Superior temporal gyrus (tissue), 1 donor: ENCODE data around the gene YY1.
"Not testable (repeated sequence)": the region's sequence is repeated elsewhere in the genome, so short reads cannot be mapped to it uniquely, and the experiment has no call there.

Source experiments
- DNase-seq: peaks from one replicate; pipeline ENCODE4 v3.0.0-alpha.2; 2016; ENCODE audit errors: extremely low spot score

YY1 gene

DNA sequence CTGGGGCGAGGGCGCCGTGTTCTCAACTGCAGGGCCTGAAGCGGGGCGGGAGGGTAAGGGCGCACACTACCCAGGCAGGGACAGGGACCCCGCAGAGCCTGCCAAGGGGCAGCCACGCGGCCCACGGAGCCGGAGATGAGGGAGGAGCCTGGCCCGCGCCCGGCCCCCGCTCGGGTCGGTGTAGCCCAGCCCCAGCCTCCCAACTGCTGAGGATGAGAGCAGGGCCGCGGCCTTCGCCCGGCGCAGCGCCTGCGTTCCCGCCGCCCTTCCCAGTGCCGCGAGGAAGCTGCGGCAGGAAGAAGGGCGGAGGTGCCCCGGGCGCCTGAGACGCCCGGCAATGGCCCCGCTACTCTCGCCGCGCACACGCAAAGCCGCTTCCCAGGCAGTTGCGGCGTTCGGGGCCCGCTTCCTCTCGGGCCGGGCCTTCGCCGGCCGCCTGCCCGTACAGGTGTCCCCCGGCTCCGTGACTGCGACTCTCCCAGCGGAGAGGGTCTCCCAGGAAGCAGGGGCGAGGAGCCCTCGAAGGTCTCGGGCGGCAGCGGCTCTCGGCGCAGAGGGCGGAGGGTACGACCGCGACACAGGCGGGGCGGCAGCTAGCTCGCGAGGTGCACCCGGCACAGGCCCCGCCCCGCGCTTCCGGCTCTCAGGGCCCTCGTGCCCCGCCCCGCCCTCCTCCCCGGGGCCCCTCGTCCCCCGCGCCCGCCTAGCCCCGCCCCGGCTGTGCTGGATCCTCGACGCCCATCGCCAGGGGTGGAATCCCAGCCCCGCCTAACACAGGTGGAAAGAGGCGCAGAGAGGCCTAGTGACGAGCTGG, 24.8 kb upstream of the YY1 start:
- peak; percentile 54 for DNase-seq

DNA sequence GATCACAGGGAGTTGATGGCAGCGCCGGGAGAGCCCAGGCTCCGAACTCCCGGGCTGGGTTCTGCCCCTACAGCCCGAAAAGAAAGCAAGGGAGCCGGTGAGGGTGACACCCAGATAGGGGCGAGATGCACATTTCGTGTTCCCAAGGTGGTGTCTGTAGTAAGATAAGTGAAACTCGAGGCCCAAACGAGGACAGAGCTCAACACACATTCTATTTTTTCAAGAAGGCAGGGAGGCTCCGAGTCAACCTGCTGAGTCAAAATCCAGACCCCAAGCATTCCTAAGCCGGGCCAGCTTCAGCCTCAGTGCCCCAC, 24.2 kb upstream of the YY1 start:
- DNase-seq, result no peak

DNA sequence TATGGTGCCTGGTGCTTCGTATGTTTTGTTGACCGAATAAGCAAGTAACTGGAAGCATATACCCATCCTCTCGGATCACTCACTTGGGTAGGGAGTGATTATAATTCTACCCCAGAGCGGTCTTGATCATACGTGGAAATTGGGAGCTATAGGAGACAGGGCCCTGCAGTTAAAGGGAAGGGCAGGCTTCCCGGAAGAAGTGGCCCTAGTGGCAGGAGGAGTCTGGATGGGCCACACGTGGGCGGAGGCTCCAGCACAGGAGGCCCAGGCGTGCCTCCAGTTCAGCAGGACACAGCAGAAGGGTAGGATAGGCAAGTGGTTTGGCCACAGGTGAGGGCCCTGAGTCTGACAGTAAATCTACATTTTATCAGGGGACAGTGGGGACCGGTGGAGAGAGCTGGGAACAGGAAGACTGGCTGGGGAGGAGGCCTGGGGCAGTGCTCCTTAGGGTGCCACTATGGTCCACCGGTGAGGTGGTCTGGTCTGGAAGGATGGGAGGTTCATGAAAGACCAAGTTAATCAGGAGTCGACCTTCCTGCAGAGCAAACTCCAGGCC, 23.5 kb upstream of the YY1 start:
- no peak for DNase-seq

DNA sequence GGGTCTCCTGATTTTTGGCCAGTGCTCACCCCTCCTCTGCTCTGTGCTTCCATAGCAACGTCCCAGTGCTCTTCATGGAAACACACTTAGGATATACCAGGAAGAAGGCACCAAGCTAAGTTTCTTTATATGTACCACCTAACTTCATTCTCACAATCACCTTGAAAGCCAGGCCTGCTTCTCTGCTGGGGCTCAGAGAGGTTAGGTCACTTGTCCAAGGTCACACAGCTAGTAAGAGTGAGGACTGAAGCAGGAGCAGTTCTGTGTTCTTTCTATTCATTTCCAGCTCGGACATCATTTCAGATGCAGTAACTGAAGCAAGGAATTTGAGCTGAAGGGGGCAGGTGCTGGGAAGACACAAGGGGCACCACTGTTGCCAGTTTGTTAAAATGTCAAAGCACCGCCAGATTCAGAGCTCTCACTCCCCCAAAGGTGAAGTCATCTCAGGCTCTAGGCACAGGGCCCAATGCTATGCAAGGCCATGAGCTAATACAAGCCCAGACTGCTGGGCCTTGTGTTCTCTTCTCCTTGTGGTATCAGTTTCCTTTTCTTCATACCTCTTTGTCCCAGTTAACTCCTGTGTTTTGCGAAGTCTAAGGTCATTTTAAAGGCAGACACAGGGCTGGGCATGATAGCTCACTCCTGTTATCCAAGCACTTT, 19.7 kb upstream of the YY1 start:
- DNase-seq, result no peak

DNA sequence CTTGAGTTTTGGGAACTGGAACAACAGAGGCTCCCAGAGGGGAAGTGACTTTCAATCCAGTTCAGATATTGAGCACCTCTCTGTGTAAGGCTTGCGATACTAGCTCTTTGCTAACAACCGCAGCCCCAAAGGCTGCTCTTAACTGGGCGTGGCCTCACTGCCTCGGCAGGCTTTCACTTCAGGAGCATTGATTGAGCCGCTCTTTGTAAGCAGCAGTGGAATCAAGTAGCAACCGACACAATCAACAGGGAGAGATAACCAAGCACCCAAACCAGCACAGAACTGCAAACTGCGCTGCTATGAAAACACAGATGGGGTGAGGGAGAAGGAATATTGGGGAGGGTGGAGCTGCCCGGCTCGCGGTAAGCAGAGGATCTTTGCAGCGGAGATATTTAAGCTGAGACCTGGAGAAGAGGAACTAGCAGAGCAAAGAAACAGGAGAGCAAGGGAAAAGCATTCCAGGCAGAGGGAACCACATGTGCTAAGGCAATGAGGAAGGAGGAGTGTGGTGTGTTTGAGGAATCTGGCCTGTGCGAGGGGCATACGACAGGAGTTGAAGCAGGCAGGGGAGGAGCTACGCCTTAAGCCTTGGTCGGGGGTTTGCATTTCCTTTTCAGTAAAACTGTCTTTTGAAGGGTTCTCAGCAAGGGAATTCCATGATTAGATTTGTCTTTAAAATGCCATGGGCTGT, 17.3 kb upstream of the YY1 start:
- DNase-seq, result no peak

DNA sequence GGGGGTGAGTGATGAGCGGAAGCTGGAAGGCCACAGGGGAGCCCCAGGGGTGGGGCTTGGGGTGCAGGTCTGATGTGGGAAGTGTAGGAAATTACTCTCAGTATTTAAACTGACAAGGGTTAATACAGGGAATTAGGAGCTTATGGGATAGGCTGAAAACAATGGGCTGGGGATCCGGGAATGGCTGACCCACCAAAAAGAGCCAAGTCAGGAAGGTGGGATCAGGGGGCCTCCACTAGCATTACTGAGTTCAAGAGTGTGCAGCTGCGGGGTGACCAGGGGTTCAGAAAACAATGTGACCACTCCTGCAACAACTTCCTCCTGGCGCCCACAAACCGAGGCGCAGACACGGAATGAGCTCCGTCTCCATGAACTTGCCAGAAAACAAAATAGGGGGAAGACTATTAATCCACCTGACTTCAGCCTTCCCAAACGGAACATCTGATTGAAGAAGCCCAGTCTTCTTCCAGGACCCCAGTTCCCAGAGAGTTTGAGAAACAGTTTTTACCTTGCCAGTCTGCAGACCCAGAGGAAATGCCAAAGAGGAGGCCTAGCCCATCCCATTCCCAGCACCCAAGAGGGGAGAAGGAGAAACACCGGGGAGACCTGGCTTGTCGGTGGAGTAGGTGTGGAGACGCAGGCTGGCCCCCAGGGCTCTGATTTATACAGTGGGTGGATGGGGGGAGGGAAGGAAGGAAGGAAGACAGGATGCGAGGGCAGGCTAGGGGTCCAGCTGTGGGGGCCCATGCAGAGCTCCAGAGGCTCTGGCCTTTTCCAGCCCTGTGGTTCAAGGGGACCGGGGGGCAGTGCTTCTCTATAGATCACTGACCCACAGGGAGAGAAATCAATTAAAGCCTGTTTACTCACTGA, 16.5 kb upstream of the YY1 start:
- no peak for DNase-seq

DNA sequence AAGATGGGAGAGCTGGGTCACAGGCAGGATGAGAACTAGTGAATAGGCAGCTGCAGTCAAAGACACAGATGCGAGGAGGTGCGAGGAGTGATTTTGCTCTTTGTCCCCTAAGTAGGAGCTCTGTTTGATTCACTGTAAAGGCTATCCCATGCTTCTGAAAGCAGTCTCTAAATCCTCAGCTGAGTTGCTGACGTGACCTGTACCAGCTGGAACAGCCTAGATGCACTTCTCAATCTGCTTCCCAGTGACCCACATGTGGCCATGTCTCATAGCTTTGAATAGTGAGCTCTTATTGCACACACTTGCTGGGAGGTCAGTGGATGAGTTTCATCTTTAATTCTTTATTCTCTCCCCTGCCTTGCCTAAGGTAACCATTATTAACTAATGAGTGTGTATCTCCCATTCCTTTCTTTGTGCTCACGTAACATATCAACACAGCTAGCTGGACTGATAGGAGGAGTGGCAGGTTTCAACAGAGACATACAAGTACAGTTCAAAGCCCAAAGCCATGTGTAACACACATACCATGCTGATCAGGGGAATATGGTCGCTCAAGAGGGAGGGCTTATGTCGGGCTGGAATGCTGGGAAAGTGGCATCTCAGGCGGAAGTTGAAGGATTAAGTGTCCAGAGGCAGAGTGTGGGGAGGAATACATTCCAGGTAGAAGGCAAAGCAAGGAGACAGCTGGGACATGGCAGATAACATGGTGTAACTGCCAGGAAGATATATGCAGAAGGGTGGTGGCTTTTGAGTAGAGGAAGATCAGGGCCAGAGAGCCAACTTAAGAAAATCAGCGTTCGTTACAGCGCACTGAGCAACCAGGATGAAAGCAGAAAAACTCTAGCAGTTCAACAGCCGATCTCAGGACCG, 15.4 kb upstream of the YY1 start:
- no peak for DNase-seq

DNA sequence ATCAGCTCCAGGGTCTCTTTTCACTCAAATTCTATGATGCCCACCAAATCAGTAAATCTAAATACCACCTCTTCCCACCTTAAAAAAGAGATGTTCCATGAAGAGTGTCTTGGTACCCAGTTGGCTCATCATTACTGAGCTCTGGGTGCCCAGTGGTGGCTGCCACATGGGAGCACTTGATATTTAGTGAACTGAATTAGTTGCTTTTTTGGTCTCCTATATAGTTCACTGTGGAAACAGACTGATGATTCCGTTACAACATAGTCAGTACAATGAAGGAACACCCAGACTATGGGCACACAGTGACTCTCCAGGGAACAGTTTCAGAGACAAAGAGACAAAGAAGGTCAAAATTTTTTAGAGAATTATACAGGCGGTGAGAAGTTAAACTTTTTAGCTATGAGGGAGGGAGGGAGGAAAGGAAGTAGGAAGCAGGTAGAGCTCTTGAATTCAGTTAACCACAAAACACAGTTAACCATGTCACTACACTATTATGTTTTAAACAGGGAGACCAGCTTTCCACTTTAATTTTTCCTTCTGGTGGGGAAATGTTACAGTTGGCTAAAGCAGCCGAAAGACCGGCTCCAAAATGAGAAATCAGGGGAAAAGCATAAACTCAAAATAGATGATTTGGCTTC, 14.6 kb upstream of the YY1 start:
- DNase-seq, result no peak

DNA sequence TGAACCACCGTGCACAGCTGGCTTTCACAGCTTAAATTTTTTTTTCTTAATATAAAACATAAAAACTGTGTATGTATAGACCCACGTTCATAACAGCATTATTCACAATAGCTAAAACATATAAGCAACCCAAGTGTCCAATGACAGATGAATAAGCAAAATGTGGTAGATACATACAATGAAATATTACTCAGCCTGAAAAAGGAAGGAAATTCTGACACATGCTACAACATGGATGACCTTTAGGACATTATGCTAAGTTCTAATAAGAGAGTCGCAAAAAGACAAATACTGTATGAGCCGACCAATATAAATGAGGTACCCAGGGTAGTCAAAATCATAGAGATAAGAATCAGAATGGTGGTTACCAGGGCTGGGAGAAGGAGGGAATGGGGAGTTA, 13.8 kb upstream of the YY1 start:
- DNase-seq, result no peak

DNA sequence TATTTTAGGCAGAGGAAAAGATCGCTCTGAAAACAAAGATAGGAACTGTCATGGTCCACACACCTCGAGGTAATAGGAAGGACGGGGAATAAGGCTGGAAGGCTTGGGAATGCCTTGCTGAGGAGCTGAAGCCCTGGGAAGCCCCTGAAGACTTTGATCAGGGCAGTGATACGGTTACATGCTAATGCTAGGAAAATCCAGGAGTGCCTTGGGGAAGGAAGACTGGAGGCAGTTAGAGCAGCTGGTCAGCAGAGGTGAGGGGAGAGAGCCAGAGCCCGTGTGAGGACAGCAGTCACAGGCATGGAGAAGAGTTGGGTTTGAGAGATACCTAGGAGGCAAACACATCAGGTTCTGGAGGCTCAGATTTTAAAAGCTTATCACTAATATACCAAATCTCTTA, 8.6 kb upstream of the YY1 start:
- no peak for DNase-seq

DNA sequence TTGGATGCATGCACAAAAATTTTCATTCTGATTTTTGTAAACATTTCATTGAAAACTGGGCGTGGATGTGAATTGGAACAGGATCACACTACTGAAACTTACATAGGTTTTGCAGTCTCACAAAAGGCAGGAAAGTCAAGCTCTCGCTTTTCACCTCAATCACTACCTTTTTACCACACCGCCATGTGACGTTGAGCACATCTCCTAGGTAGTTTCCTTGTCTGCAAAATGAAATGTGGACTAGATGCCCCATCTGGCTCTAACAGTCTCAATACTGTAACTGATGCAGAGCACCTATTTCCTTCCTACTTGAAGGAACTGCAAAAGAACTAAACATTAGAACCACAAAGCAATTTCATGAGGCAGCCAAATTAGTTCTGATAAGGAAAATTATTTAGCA, 4.4 kb upstream of the YY1 start:
- no peak for DNase-seq

DNA sequence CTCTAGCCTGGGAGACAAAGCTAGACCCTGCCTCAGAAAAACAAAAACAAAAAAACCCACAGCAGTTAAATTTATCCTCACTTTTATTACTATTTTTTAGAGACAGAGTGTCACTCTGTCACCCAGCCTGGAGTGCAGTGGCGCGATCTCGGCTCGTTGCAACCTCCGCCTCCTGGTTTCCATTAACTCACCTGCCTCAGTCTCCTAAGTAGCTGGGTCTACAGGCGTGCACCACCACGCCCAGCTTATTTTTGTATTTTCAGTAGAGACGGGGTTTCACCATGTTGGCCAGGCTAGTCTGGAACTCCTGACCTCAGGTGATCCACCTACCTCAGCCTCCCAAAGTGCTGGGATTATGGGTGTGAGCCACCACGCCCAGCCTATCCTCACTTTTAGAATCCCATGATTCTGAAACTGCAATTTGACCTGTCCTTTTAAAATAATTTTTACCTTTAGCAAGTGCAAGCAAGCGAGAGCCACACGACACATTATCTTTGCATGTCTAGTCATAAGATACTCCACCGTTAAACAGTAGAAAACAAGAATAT, 2.6 kb upstream of the YY1 start:
- not testable (repeated sequence) for DNase-seq

DNA sequence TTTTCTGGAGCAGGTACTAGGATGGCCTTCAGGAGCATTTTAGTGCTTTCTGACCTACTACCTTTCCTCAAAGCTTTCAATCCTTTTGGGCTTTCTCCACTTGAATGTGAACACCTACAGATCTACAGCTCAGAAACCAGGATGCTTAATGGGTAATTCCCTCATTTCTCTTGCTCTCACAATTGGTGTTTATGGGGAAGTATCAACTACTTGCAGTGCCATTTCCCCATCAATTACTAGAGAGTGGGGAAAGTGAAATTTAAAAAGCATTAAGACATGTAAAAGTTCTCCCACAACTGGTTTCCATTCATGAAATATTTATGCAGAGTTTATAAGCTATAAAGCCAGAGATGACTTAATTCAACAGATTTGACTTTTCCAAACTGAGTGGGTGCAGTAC, 2.1 kb upstream of the YY1 start:
- DNase-seq, result no peak

DNA sequence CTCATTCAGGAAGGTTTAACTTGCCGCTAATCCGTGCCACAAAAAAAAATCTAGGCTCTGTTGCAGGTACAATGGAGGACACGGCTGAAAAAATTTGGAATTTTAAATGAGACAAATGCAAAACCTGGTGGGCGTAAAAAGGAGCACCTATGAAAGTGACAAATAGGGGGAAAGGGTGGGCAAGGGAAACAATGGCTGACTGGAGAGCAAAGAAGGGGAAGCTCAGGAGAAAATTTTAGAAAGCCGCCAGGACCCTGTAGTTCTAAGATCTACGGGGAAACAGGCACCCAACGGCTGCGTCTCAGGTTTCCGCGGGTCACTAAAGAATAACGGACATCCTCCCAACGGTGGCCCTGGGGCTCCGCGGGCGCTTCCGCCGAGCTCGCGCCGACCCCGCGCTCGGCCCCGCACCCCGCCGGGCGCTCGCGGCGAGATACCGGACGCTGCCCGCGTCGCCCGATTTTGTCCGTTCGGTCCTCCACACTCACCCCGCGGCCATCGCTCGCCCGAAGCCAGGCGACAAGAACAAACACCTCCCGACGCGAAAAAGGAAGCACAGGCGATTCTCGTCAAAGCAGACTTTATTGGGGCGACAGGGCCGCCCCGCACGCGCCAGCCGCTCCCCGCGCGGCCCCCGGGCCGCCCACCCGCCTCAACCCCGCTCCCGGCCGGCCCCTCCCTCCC, 1.1 kb upstream of the YY1 start:
- DNase-seq, result peak; percentile 66

DNA sequence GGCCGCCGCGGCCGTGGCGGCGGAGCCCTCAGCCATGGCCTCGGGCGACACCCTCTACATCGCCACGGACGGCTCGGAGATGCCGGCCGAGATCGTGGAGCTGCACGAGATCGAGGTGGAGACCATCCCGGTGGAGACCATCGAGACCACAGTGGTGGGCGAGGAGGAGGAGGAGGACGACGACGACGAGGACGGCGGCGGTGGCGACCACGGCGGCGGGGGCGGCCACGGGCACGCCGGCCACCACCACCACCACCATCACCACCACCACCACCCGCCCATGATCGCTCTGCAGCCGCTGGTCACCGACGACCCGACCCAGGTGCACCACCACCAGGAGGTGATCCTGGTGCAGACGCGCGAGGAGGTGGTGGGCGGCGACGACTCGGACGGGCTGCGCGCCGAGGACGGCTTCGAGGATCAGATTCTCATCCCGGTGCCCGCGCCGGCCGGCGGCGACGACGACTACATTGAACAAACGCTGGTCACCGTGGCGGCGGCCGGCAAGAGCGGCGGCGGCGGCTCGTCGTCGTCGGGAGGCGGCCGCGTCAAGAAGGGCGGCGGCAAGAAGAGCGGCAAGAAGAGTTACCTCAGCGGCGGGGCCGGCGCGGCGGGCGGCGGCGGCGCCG, 381 bp downstream of the YY1 start:
- DNase-seq, result no peak

DNA sequence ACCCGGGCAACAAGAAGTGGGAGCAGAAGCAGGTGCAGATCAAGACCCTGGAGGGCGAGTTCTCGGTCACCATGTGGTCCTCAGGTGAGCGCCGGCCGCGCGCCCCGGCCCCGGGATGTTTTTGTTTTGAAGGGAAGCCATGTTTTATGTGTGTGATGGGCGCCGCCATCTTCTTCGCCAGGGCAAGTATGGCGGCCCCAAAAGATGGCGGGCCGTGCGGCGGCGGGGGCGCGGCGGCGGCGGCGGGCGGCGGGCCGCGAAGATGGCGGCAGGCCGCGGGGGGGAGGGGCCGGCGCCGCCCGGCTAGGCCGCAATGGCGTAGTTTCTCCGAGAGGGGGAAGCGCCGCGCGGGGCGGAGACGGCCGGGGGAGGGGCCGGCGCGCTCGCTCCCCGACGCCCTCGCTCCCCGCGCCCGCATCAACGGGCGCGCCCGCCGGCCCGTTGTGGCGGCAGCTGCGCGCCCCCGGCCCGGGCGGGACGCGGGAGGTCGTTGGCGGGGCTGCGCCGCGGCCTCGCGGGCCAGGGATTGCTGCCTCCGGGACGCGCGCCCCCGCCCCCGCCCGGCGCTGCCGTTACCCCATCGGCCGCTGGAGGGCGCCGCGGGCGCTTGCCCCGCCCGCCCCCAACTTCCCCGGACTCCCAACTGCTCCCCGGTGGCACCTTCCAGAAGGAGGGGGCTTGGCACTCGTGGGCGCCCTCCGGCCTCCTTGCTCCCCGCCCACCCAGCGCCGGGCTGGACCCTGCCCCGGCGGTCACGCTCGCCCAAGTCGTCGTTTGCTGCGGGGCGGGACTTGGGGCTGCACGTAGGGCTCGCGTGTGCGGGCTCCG, 1.1 kb downstream of the YY1 start:
- DNase-seq, result peak; percentile 64

DNA sequence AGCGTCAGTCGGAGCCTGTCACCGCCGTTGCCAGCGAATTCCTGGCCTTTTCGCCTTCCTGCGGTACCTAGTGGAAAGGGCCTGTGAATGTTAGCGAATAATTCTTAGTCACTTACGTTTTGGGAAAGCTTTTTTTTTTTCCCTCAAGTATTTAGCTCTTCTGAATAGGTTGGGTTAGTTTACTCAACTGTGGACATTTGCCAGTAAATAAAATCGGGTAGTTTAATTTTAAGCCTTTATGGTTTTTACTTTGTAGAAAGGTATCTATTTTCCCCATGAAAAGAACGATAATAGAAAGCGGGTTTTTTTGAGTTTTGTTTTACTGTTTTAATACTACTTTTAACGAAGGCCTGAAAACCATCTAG, 1.7 kb downstream of the YY1 start:
- DNase-seq, result peak; percentile 72

DNA sequence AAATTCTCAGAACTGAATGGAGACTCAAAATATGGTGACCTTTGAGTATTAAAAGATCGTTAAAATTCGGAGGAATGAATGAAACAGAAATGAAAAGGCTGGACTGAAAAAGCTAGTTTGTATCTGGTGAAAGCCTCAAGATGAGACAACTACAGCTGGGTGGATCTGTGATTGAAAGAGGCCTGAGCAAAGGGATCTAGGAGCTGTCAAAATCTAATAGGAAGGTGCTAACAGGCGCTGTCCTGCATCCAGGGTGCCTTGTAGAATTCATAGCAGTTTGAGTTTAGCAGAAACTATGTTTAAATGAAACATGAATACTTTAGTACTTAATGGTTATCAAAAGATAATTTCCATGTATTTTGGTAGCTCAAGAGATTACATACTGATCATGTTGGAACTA, 2.3 kb downstream of the YY1 start:
- DNase-seq, result peak; percentile 49
